IMR-90 (cell line): Measurements from ENCODE around the gene NSL1. TPM values are rescaled to one million over a fixed set of nuclear protein-coding genes. Genes with fewer than 3 reads are reported as not detected.

Source experiments
- ATAC-seq: fragments of 200-7000 bp; cut with Tn5 transposase; 2 replicates; pipeline ENCODE4 v1.9.1; 2020; ENCODE audit warnings: low read depth, mild to moderate bottlenecking, moderate library complexity
- BruUV-seq: library from RNA; stranded (reverse); fragments of 400-500 nt; replicated peaks from 2 replicates; lab custom pipeline; 2021; lab: Mats Ljungman, UMichigan
- CTCF ChIA-PET: fragments of 300-600 bp; formaldehyde crosslinking; extraction: SDS; loops from one replicate; lab custom pipeline; 2021; ENCODE audit warnings: antibody characterized with exemption; lab: Yijun Ruan, JAX
- POLR2A ChIA-PET: fragments of 300-600 bp; sonication (Branson Sonifier 250); formaldehyde crosslinking; loops from one replicate; lab custom pipeline; 2022; ENCODE audit warnings: antibody characterized with exemption; ENCODE audit not compliant: unreplicated experiment; lab: Charles Lee
- DNase-seq: peaks from one replicate; pipeline ENCODE4 v3.0.0; 2013
- H2AFZ ChIP-seq: replicated peaks from 2 replicates; pipeline ENCODE3; 2013; ENCODE audit warnings: low read length, mild to moderate bottlenecking; ENCODE audit not compliant: poor library complexity
- H2AK5ac ChIP-seq: 2 replicates; pipeline ENCODE4 v1.6.1; 2013; ENCODE audit warnings: low read depth, low read length, inconsistent platforms
- H2AK9ac ChIP-seq: replicated peaks from 2 replicates; pipeline ENCODE3; 2013; ENCODE audit warnings: mild to moderate bottlenecking, low read depth, low read length, moderate library complexity; ENCODE audit not compliant: poor library complexity
- H2BK120ac ChIP-seq: 2 replicates; pipeline ENCODE4 v1.6.1; 2013; ENCODE audit warnings: low read depth, low read length, inconsistent platforms
- H2BK15ac ChIP-seq: 3 replicates; pipeline ENCODE4 v1.6.1; 2013; ENCODE audit warnings: low read depth, low read length, inconsistent platforms
- H2BK20ac ChIP-seq: 2 replicates; pipeline ENCODE4 v1.6.1; 2013; ENCODE audit warnings: low read depth, mild to moderate bottlenecking, inconsistent platforms, low read length, moderate library complexity
- H2BK5ac ChIP-seq: 2 replicates; pipeline ENCODE4 v1.6.1; 2013; ENCODE audit warnings: mild to moderate bottlenecking, low read depth, low read length, inconsistent platforms; ENCODE audit not compliant: poor library complexity, severe bottlenecking
- H3K14ac ChIP-seq: replicated peaks from 2 replicates; pipeline ENCODE4 v1.6.1; 2013; ENCODE audit warnings: low read depth, low read length, inconsistent platforms
- H3K18ac ChIP-seq: 2 replicates; pipeline ENCODE4 v1.6.1; 2013; ENCODE audit warnings: low read depth, low read length, control low read depth
- H3K23ac ChIP-seq: 2 replicates; pipeline ENCODE4 v1.6.1; 2013; ENCODE audit warnings: low read depth, low read length, inconsistent platforms
- H3K27ac ChIP-seq: 2 replicates; pipeline ENCODE4 v1.5.1; 2013; ENCODE audit warnings: mild to moderate bottlenecking, control low read depth, low read length; ENCODE audit not compliant: insufficient read depth
- H3K27me3 ChIP-seq: 2 replicates; pipeline ENCODE4 v1.6.1; 2013; ENCODE audit warnings: low read length; ENCODE audit not compliant: control insufficient read depth, insufficient read depth
- H3K36me3 ChIP-seq: 2 replicates; pipeline ENCODE4 v1.6.1; 2013; ENCODE audit warnings: low read length, mixed read lengths; ENCODE audit not compliant: control insufficient read depth, insufficient read depth
- H3K4ac ChIP-seq: 2 replicates; pipeline ENCODE4 v1.6.1; 2013; ENCODE audit warnings: low read depth, low read length, inconsistent platforms
- H3K4me1 ChIP-seq: 2 replicates; pipeline ENCODE4 v1.6.1; 2013; ENCODE audit warnings: low read length, mixed read lengths; ENCODE audit not compliant: control insufficient read depth, insufficient read depth
- H3K4me2 ChIP-seq: 2 replicates; pipeline ENCODE4 v1.6.1; 2013; ENCODE audit warnings: low read depth, mild to moderate bottlenecking, control low read depth, low read length, moderate library complexity
- H3K4me3 ChIP-seq: 2 replicates; pipeline ENCODE4 v1.5.1; 2013; ENCODE audit warnings: low read depth, mild to moderate bottlenecking, control low read depth, low read length, moderate library complexity; ENCODE audit not compliant: insufficient read depth
- H3K56ac ChIP-seq: 2 replicates; pipeline ENCODE4 v1.6.1; 2013; ENCODE audit warnings: low read length, inconsistent platforms; ENCODE audit not compliant: insufficient read depth; ENCODE audit errors: extremely low read depth
- H3K79me1 ChIP-seq, 2 experiments: 2 replicates each; pipeline ENCODE4 v1.6.1; 2013; ENCODE audit warnings: low read length in 2 of 2, inconsistent platforms in 1 of 2, low read depth in 1 of 2
- H3K9ac ChIP-seq: 2 replicates; pipeline ENCODE4 v1.6.1; 2013; ENCODE audit warnings: low read depth, low read length, control low read depth
- H3K9me1 ChIP-seq: 2 replicates; pipeline ENCODE4 v1.6.1; 2013; ENCODE audit warnings: low read length, inconsistent platforms; ENCODE audit not compliant: insufficient read depth
- H3K9me3 ChIP-seq: 2 replicates; pipeline ENCODE4 v1.6.1; 2013; ENCODE audit warnings: low read length; ENCODE audit not compliant: control insufficient read depth, insufficient read depth
- H4K20me1 ChIP-seq: 2 replicates; pipeline ENCODE4 v1.6.1; 2013; ENCODE audit warnings: low read length, inconsistent platforms; ENCODE audit not compliant: insufficient read depth
- H4K5ac ChIP-seq: 2 replicates; pipeline ENCODE4 v1.6.1; 2013; ENCODE audit warnings: mild to moderate bottlenecking, low read depth, low read length, control low read depth
- H4K8ac ChIP-seq, 2 experiments: 2 replicates each; pipeline ENCODE4 v1.6.1; 2013; ENCODE audit warnings: low read depth in 2 of 2, low read length in 2 of 2, control low read depth in 1 of 2, inconsistent platforms in 1 of 2
- H4K91ac ChIP-seq: 2 replicates; pipeline ENCODE4 v1.6.1; 2013; ENCODE audit warnings: low read depth, low read length, inconsistent platforms; ENCODE audit not compliant: insufficient read depth
- CTCF ChIP-seq: conservative IDR thresholded peaks from 2 replicates; pipeline ENCODE4 v1.5.1; 2012; ENCODE audit warnings: mild to moderate bottlenecking, low read depth, low read length, improper control_type of control experiment
- FOS ChIP-seq: fragments of 150-350 bp; IDR thresholded peaks from 2 replicates; pipeline ENCODE4 v1.6.1; 2016; ENCODE audit warnings: low read depth, low read length
- RCOR1 ChIP-seq: IDR thresholded peaks from 2 replicates; pipeline ENCODE4 v1.6.1; 2012; ENCODE audit warnings: mild to moderate bottlenecking, low read length, improper control_type of control experiment; ENCODE audit not compliant: insufficient replicate concordance
- WGBS, 2 experiments: methylation state at CpG; one replicate each; pipeline versions ENCODE4 v1.1.5 to v1.1.7; 2013; ENCODE audit warnings: missing lambda C conversion rate in 2 of 2; ENCODE audit not compliant: insufficient read length in 1 of 2; ENCODE audit errors: extremely low coverage in 2 of 2; 5-methylcytosine and 5-hydroxymethylcytosine counted together
- dilution Hi-C: fragments of 300-500 bp; cut with HindIII; formaldehyde crosslinking; loops from one replicate; pipeline ENCODE4 v1.14.3; 2018; ENCODE audit warnings: low sequenced_read_pairs; ENCODE audit not compliant: unreplicated experiment
- in situ Hi-C: fragments of 300-500 bp; cut with MboI; formaldehyde crosslinking; loops from 3 replicates; pipeline ENCODE4 v1.14.3; 2019; ENCODE audit warnings: low sequenced_read_pairs, inconsistent platforms, mixed read lengths
- intact Hi-C: fragments of 100-400 bp; cut with micrococcal nuclease; formaldehyde crosslinking; loops from 2 replicates; pipeline ENCODE4 v1.10.0; 2022
- polyA plus RNA-seq, 3 experiments: library from polyadenylated mRNA; depleted of rRNA; stranded (reverse); fragments of >200 nt; gene quantifications; 2 replicates each; pipeline ENCODE4 v1.2.3, GENCODE V29; 2012; ENCODE audit warnings: low replicate concordance in 1 of 3
- total RNA-seq: library from RNA; depleted of rRNA; stranded (reverse); fragments of >200 nt; gene quantifications from 2 replicates; pipeline ENCODE4 v1.2.3, GENCODE V29; 2012

Gene NSL1
- total and polyA plus RNA-seq, 2 of the 4 experiments (the other 2 are of a cell fraction), result 19.1 to 42.5 TPM

DNA sequence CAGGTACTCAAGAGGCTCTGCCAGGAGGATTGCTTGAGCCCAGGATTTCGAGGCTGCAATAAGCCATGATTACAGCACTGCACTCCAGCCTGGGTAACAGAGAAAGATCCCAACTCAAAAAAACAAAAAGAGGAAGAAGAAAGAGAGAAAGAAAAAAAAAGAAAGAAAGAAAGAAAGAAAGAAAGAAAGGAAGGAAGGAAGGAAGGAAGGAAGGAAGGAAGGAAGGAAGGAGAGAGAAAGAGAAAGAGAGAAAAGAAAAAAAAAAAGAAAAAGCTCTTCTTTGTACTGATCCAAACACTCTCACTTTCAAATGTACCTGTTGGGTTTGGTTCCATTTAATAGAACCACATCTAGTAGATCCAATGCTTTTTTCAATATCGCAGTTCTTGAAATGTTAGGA lies 103.8 kb downstream of the NSL1 start:
- H3K27me3 ChIP-seq, result no peaks in the 10 kb centered on the region
- 100% methylated on average over 1 of the region's 2 CpGs; no CpG with 5 or more reads in 1 of the 2 experiments for WGBS, 2 experiments
- in situ Hi-C loops, result no loop called here

More for the DNA sequence above, 103.8 kb downstream of the NSL1 start:
- Histone ChIP-seq H3K27ac (no peak overlapping the region), H3K9me1 (peaks cover 8% of the 10 kb centered on the region), H2BK20ac (no peak overlapping the region), H2BK120ac (no peak overlapping the region), H4K91ac (no peak overlapping the region), H3K4me1 (peaks cover 6% of the 10 kb centered on the region; the same call in 1 of the 2 replicates), H3K36me3 (no peaks in the 10 kb centered on the region), H4K8ac (no peak overlapping the region), H4K20me1 (no peaks in the 10 kb centered on the region), H3K14ac (no peak overlapping the region), H3K9ac (no peak overlapping the region), H3K23ac (no peak overlapping the region), H3K56ac (no peak overlapping the region), H4K5ac (no peak overlapping the region), H3K4ac (no peak overlapping the region), H2BK5ac (no peak overlapping the region), H3K9me3 (no peaks in the 10 kb centered on the region), H2BK15ac (no peak overlapping the region), H3K4me2 (no peak overlapping the region), H2AK5ac (no peak overlapping the region), H3K79me1 (no peaks in the 10 kb centered on the region), H2AK9ac (no peak overlapping the region), H2AFZ (no peak overlapping the region), H3K18ac (no peak overlapping the region), H3K4me3 (no peak overlapping the region)
- TF ChIP-seq FOS (no peak), CTCF (no peak), RCOR1 (no peak)
- intact Hi-C loops, result no loop called here
- BruUV-seq, result no TSS peak
- dilution Hi-C loops, result no loop called here
- no peak for ATAC-seq
- ChIA-PET POLR2A (no interaction called here), CTCF (interaction anchor here (0.6 to 1.0 kb wide), 2 partner anchors 11 to 130 kb away, joined by 3 read pairs; no protein-coding TSS in a partner anchor)
- no peak for DNase-seq
